ENCODE results near the gene LIPA. TPM values are rescaled to one million over a fixed set of nuclear protein-coding genes. Genes with fewer than 3 reads are reported as not detected.
"Not testable (repeated sequence)": the region's sequence is repeated elsewhere in the genome, so short reads cannot be mapped to it uniquely, and the experiment has no call there.

The LIPA gene
- total RNA-seq, 8 experiments from 2014 or later: 21.1 to 350 (median 36.2) TPM

GRCh38 chr10:89210794-89211425, 40.7 kb downstream of the LIPA start:
- H3K4me3 ChIP-seq: no peak overlapping the region

DNA sequence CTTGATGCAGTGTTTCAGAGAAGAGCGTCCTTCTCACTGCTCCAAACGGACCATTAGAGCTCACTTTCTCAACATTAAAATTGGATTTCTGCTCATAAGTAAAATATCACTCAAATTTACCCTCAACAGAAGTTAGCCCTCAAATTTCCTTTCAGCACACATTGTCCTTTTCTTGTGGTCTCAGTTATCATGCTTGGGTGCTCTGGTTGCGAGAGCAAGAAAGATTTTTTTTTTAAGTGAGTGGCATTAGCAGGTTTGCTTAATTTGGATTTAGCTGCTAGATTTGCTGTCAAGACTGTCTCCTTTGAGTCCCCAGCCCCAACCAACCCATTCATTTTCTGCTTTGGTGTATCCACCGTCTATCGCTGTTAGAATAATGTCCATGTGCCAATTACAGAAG, 41.9 kb downstream of the LIPA start:
- 86 to 100% (median 95%) methylated on average over 2 to 5 of the region's 5 CpGs; no CpG with 5 or more reads in 4 of the 10 experiments for WGBS, 10 experiments
- Histone ChIP-seq H3K4me3 (no peak overlapping the region), H3K27ac (no peak overlapping the region), H3K4me1 (replicated peaks in 1 of 2) (peaks cover 3 to 8% of the 10 kb centered on the region in 2 donors)
- in situ Hi-C loops (cut with MboI; ENCODE audit: low pct_unique_long_range_greater_than_20kb in 2 of 9, low sequenced_read_pairs in 9 of 9, unreplicated experiment in 9 of 9): loop anchor here (5.0 to 25.0 kb wide), 7 partner anchors 172 to 372 kb away; no protein-coding TSS in a partner anchor
- no peak for ATAC-seq (replicated peaks in 6 of 8)

More at GRCh38 chr10:89210794-89211425, 40.7 kb downstream of the LIPA start:
- in situ Hi-C loops (cut with MboI; ENCODE audit: low pct_unique_long_range_greater_than_20kb in 2 of 9, low sequenced_read_pairs in 9 of 9, unreplicated experiment in 9 of 9): loop anchor here in 8 of 9 experiments (5.0 to 25.0 kb wide), 6 partner anchors 174 to 374 kb away; no protein-coding TSS in a partner anchor
- WGBS, 10 experiments: 69 to 100% (median 88%) methylated on average over 1 to 3 of the region's 3 CpGs; no CpG with 5 or more reads in 1 of the 10 experiments
- peaks cover 3 to 8% of the 10 kb centered on the region in 2 donors for H3K4me1 ChIP-seq (replicated peaks in 1 of 2)
- no peak for ATAC-seq (replicated peaks in 6 of 8)
- H3K27ac ChIP-seq: no peak overlapping the region

DNA sequence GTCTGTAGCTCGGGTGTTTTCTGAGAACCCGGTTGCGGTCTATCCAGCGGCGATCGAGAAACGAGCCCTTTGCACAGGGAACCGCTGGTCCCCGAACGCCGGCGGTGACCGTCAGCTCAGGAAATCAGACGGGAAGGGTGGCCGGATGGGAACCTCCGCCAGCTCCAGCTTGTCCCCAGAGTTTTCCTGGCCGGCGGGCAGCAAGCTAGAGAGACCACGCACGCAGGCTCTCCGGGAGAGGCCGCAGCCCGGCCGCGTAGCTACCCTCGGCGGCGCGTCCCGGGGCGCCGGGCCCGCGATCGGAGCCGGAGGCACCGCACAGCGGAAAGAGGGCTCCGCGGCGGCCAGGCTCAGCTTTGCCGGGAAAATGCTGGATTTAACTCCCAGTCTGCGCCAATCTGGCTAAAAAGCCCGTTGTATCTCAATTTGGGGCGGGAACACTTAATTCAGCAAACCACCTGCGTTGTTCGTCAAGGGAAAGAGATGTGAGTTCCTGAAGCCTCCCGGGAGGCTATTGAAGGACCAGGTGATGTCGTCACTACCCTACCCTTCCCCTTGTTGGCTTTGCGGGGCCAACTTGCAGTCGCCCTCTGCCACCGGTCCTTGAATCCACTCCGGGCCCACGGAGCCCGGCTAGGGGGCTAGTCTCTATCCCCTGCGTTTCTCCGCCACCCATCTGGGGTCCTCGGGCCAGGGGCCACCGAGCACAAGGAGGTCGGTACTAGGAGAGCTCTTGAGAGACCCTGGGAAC, 43.6 kb downstream of the LIPA start:
- H3K27ac ChIP-seq: no peak overlapping the region
- H3K4me3 ChIP-seq: peak overlapping the region; percentile 24 to 45 (median 39)
- H3K4me1 ChIP-seq (replicated peaks in 1 of 2): peaks cover 3 to 8% of the 10 kb centered on the region in 2 donors
- 0 to 9% (median 0%) methylated on average over 1 to 44 of the region's 60 CpGs; no CpG with 5 or more reads in 2 of the 10 experiments for WGBS, 10 experiments
- in situ Hi-C loops (cut with MboI; ENCODE audit: low pct_unique_long_range_greater_than_20kb in 2 of 9, low sequenced_read_pairs in 9 of 9, unreplicated experiment in 9 of 9): loop anchor here in 8 of 9 experiments (10.0 to 25.0 kb wide), 4 partner anchors 171 to 371 kb away; no protein-coding TSS in a partner anchor
- ATAC-seq (replicated peaks in 6 of 8): peak; percentile 26 to 48 (median 38)

DNA sequence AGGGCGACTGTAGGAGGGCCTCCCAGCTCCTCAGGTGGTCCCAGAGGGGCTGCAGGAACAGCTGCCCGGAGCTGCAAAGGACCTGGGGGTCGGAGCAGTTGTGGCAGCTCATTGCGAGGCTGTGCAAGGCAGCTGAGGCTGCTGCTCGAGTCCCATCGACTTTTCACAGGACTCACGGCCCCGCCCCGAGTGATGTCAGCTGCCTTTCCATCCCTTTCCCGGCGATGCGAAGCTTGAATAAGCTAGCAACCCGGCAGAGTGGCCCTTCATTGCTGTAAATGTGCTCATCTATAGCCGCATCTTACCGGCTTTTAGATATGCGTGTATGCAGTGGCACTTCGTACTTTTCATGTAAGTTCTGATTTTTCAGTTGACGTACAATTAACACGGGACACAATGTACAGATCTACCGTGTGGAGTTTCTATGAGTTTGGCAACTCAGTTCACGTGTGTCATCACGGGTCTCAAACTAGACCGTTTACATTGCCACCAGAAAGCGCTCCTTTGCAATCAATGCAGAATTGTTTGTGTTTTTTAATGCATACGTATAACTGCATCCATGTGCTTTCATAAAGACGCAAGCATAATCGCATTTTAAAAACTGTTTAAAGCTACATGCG, 44.3 kb downstream of the LIPA start, which contains the start of gene CH25H:
Gene CH25H, minus strand, starts transcription at position 137 of the 620 bp plus-strand sequence. Its CDS starts 25 bp downstream, at position 112.
- peaks cover 3 to 8% of the 10 kb centered on the region in 2 donors for H3K4me1 ChIP-seq (replicated peaks in 1 of 2)
- in situ Hi-C loops (cut with MboI; ENCODE audit: low pct_unique_long_range_greater_than_20kb in 2 of 9, low sequenced_read_pairs in 9 of 9, unreplicated experiment in 9 of 9): loop anchor here in 8 of 9 experiments (10.0 to 25.0 kb wide), 4 partner anchors 170 to 370 kb away; no protein-coding TSS in a partner anchor
- peak; percentile 81 to 95 (median 92) for ATAC-seq (replicated peaks in 6 of 8)
- peak within 1 kb of the TSS; percentile 24 to 45 (median 39) for H3K4me3 ChIP-seq
- 0 to 5% (median 1%) methylated on average over 1 to 17 of the region's 28 CpGs; no CpG with 5 or more reads in 1 of the 10 experiments for WGBS, 10 experiments
- H3K27ac ChIP-seq: no peak within 1 kb of the TSS

DNA sequence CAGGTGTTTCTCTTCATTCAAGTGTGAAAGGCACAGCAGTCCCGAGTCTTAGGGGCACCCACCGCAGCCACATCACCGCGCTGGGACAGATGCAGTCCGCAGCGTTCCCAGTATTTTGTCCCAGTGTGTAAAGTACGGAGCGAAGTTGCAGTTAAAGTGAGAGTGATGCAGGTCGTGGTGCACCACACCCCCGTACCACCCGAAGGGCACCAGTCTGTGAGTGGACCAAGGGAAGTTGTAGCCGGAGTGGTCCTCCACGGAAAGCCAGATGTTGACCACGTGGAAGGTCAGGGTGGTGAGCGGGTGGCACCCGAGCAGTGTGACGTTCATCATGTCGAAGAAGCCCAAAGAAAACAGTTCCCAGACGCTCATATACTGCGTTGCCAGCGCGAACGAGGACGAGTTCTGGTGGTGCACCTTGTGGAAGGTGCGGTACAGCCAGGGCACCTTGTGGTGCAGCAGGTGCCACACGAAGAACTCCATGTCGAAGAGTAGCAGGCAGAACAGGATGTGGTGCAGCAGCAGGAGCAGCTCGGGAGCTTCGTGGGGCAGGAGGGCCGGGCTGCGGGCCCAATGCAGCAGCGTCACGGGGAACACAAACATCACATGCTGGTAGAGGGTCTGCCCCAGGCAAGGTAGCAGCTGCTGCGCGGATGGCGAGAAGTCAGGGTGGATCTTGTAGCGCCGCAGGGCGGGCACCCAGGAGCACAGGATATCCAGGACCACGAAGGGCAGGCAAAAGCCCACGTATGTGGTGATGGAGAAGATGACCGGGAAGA, 45.0 kb downstream of the LIPA start:
- peak; percentile 64 to 78 (median 76) for ATAC-seq (replicated peaks in 6 of 8)
- in situ Hi-C loops (cut with MboI; ENCODE audit: low pct_unique_long_range_greater_than_20kb in 2 of 9, low sequenced_read_pairs in 9 of 9, unreplicated experiment in 9 of 9): loop anchor here in 8 of 9 experiments (10.0 to 25.0 kb wide), 4 partner anchors 169 to 369 kb away; no protein-coding TSS in a partner anchor
- Histone ChIP-seq H3K4me3 (peak overlapping the region; percentile 24 to 45 (median 39)), H3K27ac (no peak overlapping the region), H3K4me1 (replicated peaks in 1 of 2) (peaks cover 3 to 8% of the 10 kb centered on the region in 2 donors)
- WGBS, 10 experiments: 0 to 15% (median 4%) methylated on average over 5 to 13 of the region's 42 CpGs; no CpG with 5 or more reads in 3 of the 10 experiments

DNA sequence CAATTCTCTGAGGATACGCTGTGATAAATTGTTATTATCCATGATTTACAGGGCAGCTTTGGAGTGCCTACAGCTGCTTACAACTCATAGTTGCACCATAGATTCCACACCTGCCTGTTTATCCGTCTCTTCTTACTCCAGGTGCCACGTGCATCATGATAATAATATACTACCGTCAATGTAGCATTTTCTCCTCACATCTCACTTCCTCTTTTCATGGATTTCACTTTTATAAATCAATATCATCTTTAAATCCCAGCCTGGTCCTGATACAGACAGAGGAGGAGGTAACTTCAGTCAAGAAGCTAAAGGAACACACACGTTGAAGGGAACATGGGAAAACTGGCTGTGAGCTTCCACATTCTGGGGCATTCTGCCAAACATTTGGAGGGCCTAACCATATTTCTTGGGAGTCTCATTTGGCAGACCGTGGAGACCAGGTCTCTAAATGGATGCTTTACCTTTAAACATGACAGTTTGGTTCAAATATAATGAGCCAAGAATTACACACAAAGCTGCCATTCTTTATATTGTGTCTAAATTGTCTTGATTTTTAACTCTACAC, 46.9 kb downstream of the LIPA start:
- in situ Hi-C loops (cut with MboI; ENCODE audit: low pct_unique_long_range_greater_than_20kb in 2 of 9, low sequenced_read_pairs in 9 of 9, unreplicated experiment in 9 of 9): loop anchor here in 8 of 9 experiments (10.0 to 25.0 kb wide), 4 partner anchors 167 to 367 kb away; no protein-coding TSS in a partner anchor

GRCh38 chr10:89203237-89203636, 48.3 kb downstream of the LIPA start:
- in situ Hi-C loops (cut with MboI; ENCODE audit: low pct_unique_long_range_greater_than_20kb in 2 of 9, low sequenced_read_pairs in 9 of 9, unreplicated experiment in 9 of 9): loop anchor here in 8 of 9 experiments (10.0 to 25.0 kb wide), 4 partner anchors 166 to 366 kb away; no protein-coding TSS in a partner anchor
- H3K4me1 ChIP-seq (replicated peaks in 1 of 2): peaks cover under 1 to 5% of the 10 kb centered on the region in 2 donors
- H3K27ac ChIP-seq: no peak overlapping the region
- WGBS, 10 experiments: 0 to 100% (median 88%) methylated on average over 1 of the region's 1 CpG; no CpG with 5 or more reads in 2 of the 10 experiments
- H3K4me3 ChIP-seq: no peak overlapping the region
- ATAC-seq (replicated peaks in 6 of 8): no peak

More for the DNA sequence above, 46.9 kb downstream of the LIPA start:
- H3K4me3 ChIP-seq: no peak overlapping the region
- ATAC-seq (replicated peaks in 6 of 8): no peak
- WGBS, 10 experiments: 60 to 78% (median 69%) methylated on average over 2 to 6 of the region's 6 CpGs; no CpG with 5 or more reads in 1 of the 10 experiments
- no peak overlapping the region for H3K27ac ChIP-seq
- peaks cover 3 to 8% of the 10 kb centered on the region in 2 donors for H3K4me1 ChIP-seq (replicated peaks in 1 of 2)

DNA sequence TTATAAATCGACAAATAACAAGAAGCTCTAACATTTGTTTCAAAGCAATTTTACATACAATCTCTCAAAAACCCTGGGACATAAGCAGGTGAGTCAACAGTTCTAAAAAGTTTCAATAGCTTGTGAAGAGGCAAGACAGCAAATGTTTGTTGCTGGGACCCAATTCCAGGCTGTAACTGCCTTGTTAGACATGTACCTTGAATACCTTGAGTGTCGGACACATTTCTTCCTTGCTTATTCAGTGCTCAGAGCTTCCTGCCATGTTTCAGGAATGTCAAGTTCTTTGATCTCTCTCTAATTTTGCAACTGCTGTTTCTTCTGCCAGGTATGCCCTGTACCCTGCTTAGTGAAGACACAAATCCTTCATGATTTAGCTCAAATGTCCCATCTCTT, 49.5 kb downstream of the LIPA start:
- ATAC-seq (replicated peaks in 6 of 8): no peak
- 17 to 100% (median 100%) methylated on average over 1 to 2 of the region's 2 CpGs; no CpG with 5 or more reads in 4 of the 10 experiments for WGBS, 10 experiments
- in situ Hi-C loops (cut with MboI; ENCODE audit: low pct_unique_long_range_greater_than_20kb in 2 of 9, low sequenced_read_pairs in 9 of 9, unreplicated experiment in 9 of 9): loop anchor here in 8 of 9 experiments (10.0 to 25.0 kb wide), 4 partner anchors 165 to 365 kb away; no protein-coding TSS in a partner anchor
- peaks cover 0 to 4% of the 10 kb centered on the region in 2 donors for H3K4me1 ChIP-seq (replicated peaks in 1 of 2)
- H3K4me3 ChIP-seq: no peak overlapping the region
- H3K27ac ChIP-seq: no peak overlapping the region

DNA sequence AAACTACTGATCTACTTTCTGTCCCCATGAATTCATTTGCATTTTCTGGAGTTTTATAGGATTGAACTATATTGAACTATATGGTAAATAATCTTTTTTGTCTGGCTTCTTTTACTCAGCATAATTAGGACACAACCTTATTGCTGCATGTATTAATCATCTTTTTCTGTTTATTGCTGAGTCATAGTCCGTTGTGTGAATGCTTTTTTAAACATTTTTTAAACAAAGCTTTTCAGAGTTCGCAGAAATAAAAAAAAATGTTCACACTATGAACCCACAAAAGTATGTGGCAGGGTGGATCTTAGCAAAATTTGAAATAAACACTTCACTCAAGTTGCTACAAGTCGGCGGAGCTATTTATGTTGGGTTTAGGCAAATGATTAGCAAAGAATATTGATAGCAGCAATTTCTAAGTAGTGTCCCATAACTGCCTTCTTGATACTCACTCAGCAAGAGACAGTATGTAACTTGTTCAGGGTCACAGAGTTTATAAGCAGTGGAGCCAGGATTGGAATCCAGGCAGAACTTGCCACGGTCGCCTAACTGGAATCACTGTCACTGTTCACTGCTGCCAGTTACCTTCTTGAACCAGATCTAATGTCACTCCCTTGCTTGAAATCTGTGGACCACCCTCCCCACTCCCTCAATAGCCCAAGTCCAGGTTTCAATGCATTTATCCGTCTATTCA, 50.1 kb downstream of the LIPA start:
- ATAC-seq (replicated peaks in 6 of 8): no peak
- Histone ChIP-seq H3K27ac (no peak overlapping the region), H3K4me3 (no peak overlapping the region), H3K4me1 (replicated peaks in 1 of 2) (peaks cover 0 to 2% of the 10 kb centered on the region in 2 donors)
- in situ Hi-C loops (cut with MboI; ENCODE audit: low pct_unique_long_range_greater_than_20kb in 2 of 9, low sequenced_read_pairs in 9 of 9, unreplicated experiment in 9 of 9): loop anchor here in 8 of 9 experiments (10.0 to 25.0 kb wide), 4 partner anchors 164 to 364 kb away; no protein-coding TSS in a partner anchor
- WGBS, 10 experiments: 30 to 96% (median 68%) methylated on average over 1 to 7 of the region's 7 CpGs; no CpG with 5 or more reads in 1 of the 10 experiments

DNA sequence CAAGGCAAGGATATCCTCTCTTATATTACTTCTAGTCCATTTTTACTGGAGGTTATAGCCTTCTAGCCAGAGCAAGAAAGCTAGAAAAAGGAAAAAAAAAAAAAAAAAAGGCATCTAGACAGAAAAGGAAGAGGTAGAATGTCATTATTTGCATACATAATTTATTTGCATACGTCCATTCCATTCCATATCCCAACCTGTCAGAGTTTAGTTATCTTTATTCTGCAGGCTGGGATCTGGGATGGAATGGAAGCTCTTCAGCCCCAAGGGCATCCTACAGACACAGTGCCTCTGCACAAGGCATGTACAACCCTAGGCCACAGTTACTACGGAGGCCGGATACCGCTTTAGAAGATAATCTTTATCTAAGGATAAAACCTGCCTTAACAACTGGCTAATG, 54.1 kb downstream of the LIPA start:
- no peak overlapping the region for H3K4me3 ChIP-seq
- H3K27ac ChIP-seq: no peak overlapping the region
- in situ Hi-C loops (cut with MboI; ENCODE audit: low pct_unique_long_range_greater_than_20kb in 2 of 9, low sequenced_read_pairs in 9 of 9, unreplicated experiment in 9 of 9): no loop called here
- H3K4me1 ChIP-seq (replicated peaks in 1 of 2): no peaks in the 10 kb centered on the region
- peak in 3 of 8 experiments; percentile 46 to 80 (median 55) for ATAC-seq (replicated peaks in 6 of 8)
- 20 to 100% (median 81%) methylated on average over 1 to 4 of the region's 4 CpGs; no CpG with 5 or more reads in 2 of the 10 experiments for WGBS, 10 experiments

DNA sequence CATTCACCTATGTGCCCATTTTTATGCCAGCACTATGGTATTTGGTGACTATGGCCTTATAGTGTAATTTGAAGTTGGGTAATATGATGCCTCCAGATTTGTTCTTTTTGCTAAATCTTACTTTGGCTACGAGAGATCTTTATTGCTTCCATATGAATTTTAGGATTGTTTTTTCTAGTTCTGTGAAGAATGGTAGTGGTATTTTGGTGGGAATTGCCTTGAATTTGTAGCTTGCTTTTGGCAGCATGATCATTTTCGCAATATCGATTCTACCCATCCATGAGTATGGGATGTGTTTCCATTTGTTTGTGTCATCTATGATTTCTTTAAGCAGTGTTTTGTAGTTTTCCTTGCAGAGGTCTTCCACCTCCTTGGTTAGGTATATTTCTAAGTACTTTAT, 60.3 kb downstream of the LIPA start:
- ATAC-seq (replicated peaks in 6 of 8); H3K4me3 ChIP-seq; H3K27ac ChIP-seq; in situ Hi-C loops (cut with MboI; ENCODE audit: low pct_unique_long_range_greater_than_20kb in 2 of 9, low sequenced_read_pairs in 9 of 9, unreplicated experiment in 9 of 9); H3K4me1 ChIP-seq (replicated peaks in 1 of 2): not testable (repeated sequence)
- 33 to 100% (median 80%) methylated on average over 1 to 3 of the region's 3 CpGs; no CpG with 5 or more reads in 1 of the 10 experiments for WGBS, 10 experiments
